ENCODE data around the gene LACTBL1.

Gene LACTBL1

GRCh38 chr1:22963044-22963677 lies 9.5 kb downstream of the LACTBL1 start:
- H3F3A ChIP-seq (ENCODE audit: insufficient read depth), result no peaks in the 10 kb centered on the region
- no peak for TF ChIP-seq EZH2phosphoT487 (conservative IDR thresholded peaks at IDR 0.05; ENCODE audit: low read length)
- no peak for TF ChIP-seq CTCF (IDR thresholded peaks at IDR 0.05; ENCODE audit: insufficient read depth, low read length, poor library complexity, severe bottlenecking)
- no peaks in the 10 kb centered on the region for H3K36me3 ChIP-seq (ENCODE audit: low read length)
- 0 out of 2 replicates have a peak, but pooled peaks cover 3% of the 10 kb centered on the region for H3K9me3 ChIP-seq (ENCODE audit: insufficient read depth, low read length)
- H3K27me3 ChIP-seq (ENCODE audit: low read length), result no peaks in the 10 kb centered on the region
- H3K27ac ChIP-seq (ENCODE audit: low read depth, low read length), result no peak overlapping the region
- H3K9me2 ChIP-seq (replicated peaks; ENCODE audit: insufficient read depth, low read length), result no peaks in the 10 kb centered on the region
- H3K79me2 ChIP-seq (ENCODE audit: insufficient read depth, low read length), result no peaks in the 10 kb centered on the region
- no peaks in the 10 kb centered on the region for H4K20me1 ChIP-seq (ENCODE audit: low read depth, low read length)
- H2AFZ ChIP-seq (ENCODE audit: low read depth, low read length, severe bottlenecking), result no peak overlapping the region
- no peak overlapping the region for H3K4me3 ChIP-seq (ENCODE audit: insufficient read depth, low read length, poor library complexity, severe bottlenecking)
- no peak overlapping the region for H3K9ac ChIP-seq (ENCODE audit: low read length)
- no peak overlapping the region for H3K4me2 ChIP-seq (ENCODE audit: low read depth, low read length, poor library complexity, severe bottlenecking)

- no peaks in the 10 kb centered on the region for H3K36me3 ChIP-seq (ENCODE audit: low read length)
- TF ChIP-seq EZH2phosphoT487 (conservative IDR thresholded peaks at IDR 0.05; ENCODE audit: low read length) (no peak), CTCF (IDR thresholded peaks at IDR 0.05; ENCODE audit: insufficient read depth, low read length, poor library complexity, severe bottlenecking) (no peak)
- H3K9ac ChIP-seq (ENCODE audit: low read length), result no peak overlapping the region
These were observed 10.1 kb downstream of the LACTBL1 start for GRCh38 chr1:22962558-22962957.

GRCh38 chr1:22959545-22960360 lies 12.9 kb downstream of the LACTBL1 start:
- H3K9ac ChIP-seq (ENCODE audit: low read length), result no peak overlapping the region

More at GRCh38 chr1:22962558-22962957, 10.1 kb downstream of the LACTBL1 start:
- no peak overlapping the region for H2AFZ ChIP-seq (ENCODE audit: low read depth, low read length, severe bottlenecking)
- H3K27me3 ChIP-seq (ENCODE audit: low read length), result no peaks in the 10 kb centered on the region
- H3K4me3 ChIP-seq (ENCODE audit: insufficient read depth, low read length, poor library complexity, severe bottlenecking), result no peak overlapping the region
- no peak overlapping the region for H3K27ac ChIP-seq (ENCODE audit: low read depth, low read length)
- 0 out of 2 replicates have a peak, but pooled peaks cover 3% of the 10 kb centered on the region for H3K9me3 ChIP-seq (ENCODE audit: insufficient read depth, low read length)
- no peak overlapping the region for H3K4me2 ChIP-seq (ENCODE audit: low read depth, low read length, poor library complexity, severe bottlenecking)
- no peaks in the 10 kb centered on the region for H3F3A ChIP-seq (ENCODE audit: insufficient read depth)
- H3K79me2 ChIP-seq (ENCODE audit: insufficient read depth, low read length), result no peaks in the 10 kb centered on the region
- no peaks in the 10 kb centered on the region for H4K20me1 ChIP-seq (ENCODE audit: low read depth, low read length)
- H3K9me2 ChIP-seq (replicated peaks; ENCODE audit: insufficient read depth, low read length), result no peaks in the 10 kb centered on the region

More at GRCh38 chr1:22959545-22960360, 12.9 kb downstream of the LACTBL1 start:
- H3K4me2 ChIP-seq (ENCODE audit: low read depth, low read length, poor library complexity, severe bottlenecking), result no peak overlapping the region
- no peaks in the 10 kb centered on the region for H3K36me3 ChIP-seq (ENCODE audit: low read length)
- H3K9me3 ChIP-seq (ENCODE audit: insufficient read depth, low read length), result no peaks in the 10 kb centered on the region
- TF ChIP-seq EZH2phosphoT487 (conservative IDR thresholded peaks at IDR 0.05; ENCODE audit: low read length), result no peak
- TF ChIP-seq CTCF (IDR thresholded peaks at IDR 0.05; ENCODE audit: insufficient read depth, low read length, poor library complexity, severe bottlenecking), result no peak
- no peaks in the 10 kb centered on the region for H4K20me1 ChIP-seq (ENCODE audit: low read depth, low read length)
- H3K27ac ChIP-seq (ENCODE audit: low read depth, low read length), result no peak overlapping the region
- no peak overlapping the region for H2AFZ ChIP-seq (ENCODE audit: low read depth, low read length, severe bottlenecking)
- H3K9me2 ChIP-seq (replicated peaks; ENCODE audit: insufficient read depth, low read length), result no peaks in the 10 kb centered on the region
- H3F3A ChIP-seq (ENCODE audit: insufficient read depth), result no peaks in the 10 kb centered on the region
- H3K79me2 ChIP-seq (ENCODE audit: insufficient read depth, low read length), result no peaks in the 10 kb centered on the region
- no peaks in the 10 kb centered on the region for H3K27me3 ChIP-seq (ENCODE audit: low read length)
- H3K4me3 ChIP-seq (ENCODE audit: insufficient read depth, low read length, poor library complexity, severe bottlenecking), result no peak overlapping the region

Measured in SU-DHL-6 (cell line).